HL-60 (cell line): Measurements from ENCODE around the gene LDLRAD1.

Experiments used
- DNase-seq, 2 experiments: peaks; one replicate each; pipeline ENCODE4 v3.0.0-alpha.2; 2010 to 2020; ENCODE audit warnings: low read depth in 1 of 2, low spot score in 1 of 2
- H3K27ac ChIP-seq: fragments of 250-450 bp; sonication (Bioruptor Pico); replicated peaks from 2 replicates; pipeline ENCODE4 v1.5.1; 2020; ENCODE audit warnings: mild to moderate bottlenecking, moderate library complexity
- H3K27me3 ChIP-seq: fragments of 250-450 bp; sonication (Bioruptor Pico); 2 replicates; pipeline ENCODE4 v1.5.1; 2021; ENCODE audit warnings: mild to moderate bottlenecking, moderate library complexity; ENCODE audit not compliant: insufficient read depth, poor library complexity, severe bottlenecking
- H3K4me3 ChIP-seq: replicated peaks from 2 replicates; pipeline ENCODE4 v1.5.1; 2011; ENCODE audit warnings: mild to moderate bottlenecking, control low read depth, low read length; ENCODE audit not compliant: insufficient read depth
- GABPA ChIP-seq: IDR thresholded peaks from 2 replicates; pipeline ENCODE4 v1.6.1; 2012; ENCODE audit warnings: low read depth
- POLR2AphosphoS5 ChIP-seq: IDR thresholded peaks from 2 replicates; pipeline ENCODE4 v1.6.1; 2012; ENCODE audit warnings: low read depth
- SPI1 ChIP-seq: IDR thresholded peaks from 2 replicates; pipeline ENCODE4 v1.6.1; 2012; ENCODE audit warnings: low read depth, mild to moderate bottlenecking, borderline replicate concordance
- TF ChIP-seq, protein P1 (sequence below): IDR thresholded peaks from 2 replicates; pipeline ENCODE4 v1.6.1; 2012; ENCODE audit warnings: low read depth; ENCODE audit not compliant: insufficient replicate concordance
- TF ChIP-seq, protein P2 (sequence below): IDR thresholded peaks from one replicate; pipeline ENCODE4 v1.5.1; 2011; ENCODE audit warnings: low read length, control low read depth, inconsistent platforms; ENCODE audit not compliant: insufficient read depth

The LDLRAD1 gene

DNA sequence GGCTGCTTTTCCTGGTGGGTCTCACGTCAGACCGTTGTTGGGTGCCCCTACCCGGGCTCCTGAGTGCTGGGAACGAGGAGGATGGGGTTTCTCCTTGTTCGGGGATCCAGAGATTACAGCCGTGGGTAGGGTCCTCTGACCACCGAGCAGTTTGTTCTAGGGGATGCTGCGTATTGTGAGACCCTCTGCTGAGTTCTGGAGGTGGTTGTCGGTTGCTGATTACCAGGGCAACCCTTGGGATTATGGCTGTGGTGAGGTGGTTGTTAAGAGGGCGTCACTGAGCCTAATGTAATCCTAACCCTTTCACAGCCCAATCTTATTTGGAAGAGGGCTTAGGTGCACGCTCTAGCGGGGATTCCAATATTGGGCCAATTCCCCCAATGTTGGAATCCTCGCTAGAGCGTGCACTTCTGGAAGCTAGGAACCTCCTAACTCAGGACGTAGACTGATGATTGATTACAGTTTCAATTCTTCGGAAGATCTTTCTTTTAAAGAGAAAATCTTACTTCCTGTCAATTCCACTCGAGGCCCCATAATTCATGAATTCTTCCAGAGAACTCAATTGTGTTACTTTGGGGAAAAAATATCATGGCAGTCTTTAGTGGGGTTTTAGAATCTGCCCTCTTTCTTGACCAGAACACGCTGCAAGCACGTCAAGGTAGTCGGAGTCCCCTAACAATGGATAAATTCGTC lies 35.9 kb upstream of the LDLRAD1 start:
- Histone ChIP-seq H3K27ac (peak overlapping the region; percentile 95), H3K27me3 (no peaks in the 10 kb centered on the region), H3K4me3 (peak overlapping the region; percentile 75)
- TF ChIP-seq SPI1: no peak
- TF ChIP-seq GABPA: no peak
- TF ChIP-seq, protein P1, sequence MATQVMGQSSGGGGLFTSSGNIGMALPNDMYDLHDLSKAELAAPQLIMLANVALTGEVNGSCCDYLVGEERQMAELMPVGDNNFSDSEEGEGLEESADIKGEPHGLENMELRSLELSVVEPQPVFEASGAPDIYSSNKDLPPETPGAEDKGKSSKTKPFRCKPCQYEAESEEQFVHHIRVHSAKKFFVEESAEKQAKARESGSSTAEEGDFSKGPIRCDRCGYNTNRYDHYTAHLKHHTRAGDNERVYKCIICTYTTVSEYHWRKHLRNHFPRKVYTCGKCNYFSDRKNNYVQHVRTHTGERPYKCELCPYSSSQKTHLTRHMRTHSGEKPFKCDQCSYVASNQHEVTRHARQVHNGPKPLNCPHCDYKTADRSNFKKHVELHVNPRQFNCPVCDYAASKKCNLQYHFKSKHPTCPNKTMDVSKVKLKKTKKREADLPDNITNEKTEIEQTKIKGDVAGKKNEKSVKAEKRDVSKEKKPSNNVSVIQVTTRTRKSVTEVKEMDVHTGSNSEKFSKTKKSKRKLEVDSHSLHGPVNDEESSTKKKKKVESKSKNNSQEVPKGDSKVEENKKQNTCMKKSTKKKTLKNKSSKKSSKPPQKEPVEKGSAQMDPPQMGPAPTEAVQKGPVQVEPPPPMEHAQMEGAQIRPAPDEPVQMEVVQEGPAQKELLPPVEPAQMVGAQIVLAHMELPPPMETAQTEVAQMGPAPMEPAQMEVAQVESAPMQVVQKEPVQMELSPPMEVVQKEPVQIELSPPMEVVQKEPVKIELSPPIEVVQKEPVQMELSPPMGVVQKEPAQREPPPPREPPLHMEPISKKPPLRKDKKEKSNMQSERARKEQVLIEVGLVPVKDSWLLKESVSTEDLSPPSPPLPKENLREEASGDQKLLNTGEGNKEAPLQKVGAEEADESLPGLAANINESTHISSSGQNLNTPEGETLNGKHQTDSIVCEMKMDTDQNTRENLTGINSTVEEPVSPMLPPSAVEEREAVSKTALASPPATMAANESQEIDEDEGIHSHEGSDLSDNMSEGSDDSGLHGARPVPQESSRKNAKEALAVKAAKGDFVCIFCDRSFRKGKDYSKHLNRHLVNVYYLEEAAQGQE: no peak
- TF ChIP-seq, protein P2, sequence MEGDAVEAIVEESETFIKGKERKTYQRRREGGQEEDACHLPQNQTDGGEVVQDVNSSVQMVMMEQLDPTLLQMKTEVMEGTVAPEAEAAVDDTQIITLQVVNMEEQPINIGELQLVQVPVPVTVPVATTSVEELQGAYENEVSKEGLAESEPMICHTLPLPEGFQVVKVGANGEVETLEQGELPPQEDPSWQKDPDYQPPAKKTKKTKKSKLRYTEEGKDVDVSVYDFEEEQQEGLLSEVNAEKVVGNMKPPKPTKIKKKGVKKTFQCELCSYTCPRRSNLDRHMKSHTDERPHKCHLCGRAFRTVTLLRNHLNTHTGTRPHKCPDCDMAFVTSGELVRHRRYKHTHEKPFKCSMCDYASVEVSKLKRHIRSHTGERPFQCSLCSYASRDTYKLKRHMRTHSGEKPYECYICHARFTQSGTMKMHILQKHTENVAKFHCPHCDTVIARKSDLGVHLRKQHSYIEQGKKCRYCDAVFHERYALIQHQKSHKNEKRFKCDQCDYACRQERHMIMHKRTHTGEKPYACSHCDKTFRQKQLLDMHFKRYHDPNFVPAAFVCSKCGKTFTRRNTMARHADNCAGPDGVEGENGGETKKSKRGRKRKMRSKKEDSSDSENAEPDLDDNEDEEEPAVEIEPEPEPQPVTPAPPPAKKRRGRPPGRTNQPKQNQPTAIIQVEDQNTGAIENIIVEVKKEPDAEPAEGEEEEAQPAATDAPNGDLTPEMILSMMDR: no peak
- no peak for TF ChIP-seq POLR2AphosphoS5
- no peak for DNase-seq

DNA sequence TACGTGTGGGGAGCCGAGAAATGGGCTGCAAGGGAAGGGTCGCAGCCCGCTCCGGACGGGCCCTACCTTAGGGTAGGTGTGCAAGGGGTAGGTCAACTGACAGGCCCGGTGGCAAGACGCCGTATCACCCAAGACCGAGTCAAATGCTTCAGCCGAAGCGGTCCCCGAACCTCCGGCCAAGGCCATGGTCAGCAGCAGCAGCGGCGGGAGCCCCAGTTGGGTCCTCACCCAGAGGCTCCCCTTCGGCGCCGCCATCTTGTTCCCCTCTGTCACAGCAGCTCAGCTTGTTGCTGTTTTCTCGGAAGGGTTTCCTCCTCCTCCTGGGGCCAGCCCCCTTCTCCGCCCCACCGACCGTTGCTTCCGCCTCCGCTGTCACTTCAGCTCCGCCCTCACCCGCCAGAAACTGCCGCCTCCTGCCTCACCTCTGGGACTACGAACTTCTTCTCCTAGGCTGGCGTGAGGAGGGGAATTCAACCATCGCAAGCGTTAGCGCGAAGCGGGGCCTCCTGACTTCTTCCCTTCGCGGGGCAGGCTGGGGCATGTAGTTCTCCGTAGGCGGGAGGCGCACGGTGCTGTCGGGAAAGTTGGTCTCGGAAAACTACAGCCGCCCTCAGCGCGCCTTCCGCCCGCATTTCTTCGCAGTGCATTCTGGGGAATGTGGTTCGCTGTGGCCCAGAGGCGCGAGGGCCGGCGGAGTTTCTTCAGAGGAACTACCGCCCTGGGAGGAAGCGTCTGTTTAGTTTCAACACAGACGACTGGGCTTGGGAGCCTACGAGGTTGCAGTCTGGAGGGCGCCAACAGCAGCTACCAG lies 35.2 kb upstream of the LDLRAD1 start, which contains the start of the genes TCEANC2 and TMEM59:
TSS of gene TCEANC2 (plus strand) at position 675 of the 811 bp plus-strand sequence. CDS start 815 bp downstream, outside the sequence.
TSS of gene TMEM59 (minus strand) at position 271 of the 811 bp plus-strand sequence. CDS start at position 255, 16 bp downstream.
- Histone ChIP-seq H3K27ac (peak within 1 kb of the TSS; percentile 95), H3K27me3 (no peaks in the 10 kb centered on the region), H3K4me3 (peak within 1 kb of the TSS; percentile 99)
- TF ChIP-seq POLR2AphosphoS5 (peak; percentile 74; the same call in 1 of the 2 replicates), GABPA (peak; percentile 91), SPI1 (peak; percentile 54; the same call in 1 of the 2 replicates)
- TF ChIP-seq, protein P1: no peak
- TF ChIP-seq, protein P2: no peak
- peak; percentile 99 to 100 for DNase-seq

DNA sequence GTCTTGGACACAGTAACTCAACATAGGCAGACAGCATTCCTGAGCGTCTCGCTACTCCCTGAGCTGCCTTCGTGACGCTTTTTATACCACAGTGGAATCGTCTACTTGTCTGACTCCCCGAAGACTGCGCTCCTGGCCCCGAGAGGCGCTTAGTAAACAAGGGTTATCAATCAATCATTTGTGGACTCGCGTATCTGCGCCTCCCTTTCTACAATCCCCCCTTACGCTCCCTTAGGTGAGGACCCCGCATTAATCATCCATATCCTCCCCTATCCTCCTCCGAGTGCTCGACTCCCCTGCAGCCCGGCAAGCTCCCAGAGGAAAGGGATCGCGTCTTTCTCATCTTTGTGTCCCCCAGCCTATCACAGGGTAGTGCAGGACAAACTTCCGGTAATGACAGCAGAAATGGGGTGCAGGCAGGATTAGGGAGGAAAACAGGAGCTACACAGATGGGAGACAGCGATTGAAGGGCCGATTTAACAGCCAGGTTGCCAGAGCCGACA lies 34.5 kb upstream of the LDLRAD1 start:
- Histone ChIP-seq H3K27me3 (no peaks in the 10 kb centered on the region), H3K27ac (peak overlapping the region; percentile 95), H3K4me3 (peak overlapping the region; percentile 99)
- DNase-seq: peak in 1 of 2 experiments; percentile 50
- TF ChIP-seq SPI1: no peak
- TF ChIP-seq GABPA: peak; percentile 42; the same call in 1 of the 2 replicates
- TF ChIP-seq, protein P1: no peak
- TF ChIP-seq, protein P2: no peak
- no peak for TF ChIP-seq POLR2AphosphoS5
